ENCODE measurements around the gene TPTE2.

DNA sequence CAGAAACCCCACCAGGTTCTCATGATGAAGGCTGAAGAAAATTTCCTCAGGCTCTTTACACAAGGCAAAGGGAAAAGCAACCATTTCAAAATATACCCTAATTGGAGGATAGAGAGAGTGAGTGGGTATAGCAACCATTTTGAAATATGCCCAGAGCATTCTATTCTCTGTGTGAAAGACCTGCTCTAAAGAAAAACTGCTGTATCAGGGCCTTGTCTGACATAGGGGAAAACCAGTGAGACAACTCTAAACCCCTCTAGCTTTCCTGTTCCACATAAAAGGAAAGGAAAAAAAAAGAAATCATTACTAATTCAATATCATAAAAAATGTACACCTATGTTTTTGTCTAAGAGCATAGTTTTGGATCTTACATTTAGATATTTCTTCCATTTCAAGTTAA is 42.3 kb downstream of the TPTE2 start:
- TF ChIP-seq, protein P1, sequence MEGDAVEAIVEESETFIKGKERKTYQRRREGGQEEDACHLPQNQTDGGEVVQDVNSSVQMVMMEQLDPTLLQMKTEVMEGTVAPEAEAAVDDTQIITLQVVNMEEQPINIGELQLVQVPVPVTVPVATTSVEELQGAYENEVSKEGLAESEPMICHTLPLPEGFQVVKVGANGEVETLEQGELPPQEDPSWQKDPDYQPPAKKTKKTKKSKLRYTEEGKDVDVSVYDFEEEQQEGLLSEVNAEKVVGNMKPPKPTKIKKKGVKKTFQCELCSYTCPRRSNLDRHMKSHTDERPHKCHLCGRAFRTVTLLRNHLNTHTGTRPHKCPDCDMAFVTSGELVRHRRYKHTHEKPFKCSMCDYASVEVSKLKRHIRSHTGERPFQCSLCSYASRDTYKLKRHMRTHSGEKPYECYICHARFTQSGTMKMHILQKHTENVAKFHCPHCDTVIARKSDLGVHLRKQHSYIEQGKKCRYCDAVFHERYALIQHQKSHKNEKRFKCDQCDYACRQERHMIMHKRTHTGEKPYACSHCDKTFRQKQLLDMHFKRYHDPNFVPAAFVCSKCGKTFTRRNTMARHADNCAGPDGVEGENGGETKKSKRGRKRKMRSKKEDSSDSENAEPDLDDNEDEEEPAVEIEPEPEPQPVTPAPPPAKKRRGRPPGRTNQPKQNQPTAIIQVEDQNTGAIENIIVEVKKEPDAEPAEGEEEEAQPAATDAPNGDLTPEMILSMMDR (IDR thresholded peaks at IDR 0.05), result no peak
- TF ChIP-seq ZFX (IDR thresholded peaks at IDR 0.05; ENCODE audit: borderline replicate concordance), result no peak
